ENCODE measurements around the gene NEK6.

The NEK6 gene

DNA sequence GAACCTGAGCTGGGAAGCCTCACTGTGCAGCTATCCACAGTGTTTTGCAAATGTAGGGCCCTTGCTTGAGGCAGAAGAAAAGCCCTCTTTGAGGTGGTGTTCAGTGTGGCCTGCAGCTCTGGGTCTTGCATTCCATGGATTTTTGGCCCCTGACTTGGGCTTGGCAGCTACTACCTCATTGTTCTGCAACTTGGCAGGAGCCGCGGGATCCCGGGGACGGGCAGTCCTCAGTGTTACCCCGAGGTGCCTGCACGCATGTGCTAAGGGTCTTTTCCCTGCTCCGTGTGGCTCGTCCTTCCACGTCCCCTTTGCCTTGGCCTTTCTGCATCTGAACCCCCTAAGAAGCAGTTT is 39.8 kb downstream of the NEK6 start:
- DNase-seq = peak; percentile 97

DNA sequence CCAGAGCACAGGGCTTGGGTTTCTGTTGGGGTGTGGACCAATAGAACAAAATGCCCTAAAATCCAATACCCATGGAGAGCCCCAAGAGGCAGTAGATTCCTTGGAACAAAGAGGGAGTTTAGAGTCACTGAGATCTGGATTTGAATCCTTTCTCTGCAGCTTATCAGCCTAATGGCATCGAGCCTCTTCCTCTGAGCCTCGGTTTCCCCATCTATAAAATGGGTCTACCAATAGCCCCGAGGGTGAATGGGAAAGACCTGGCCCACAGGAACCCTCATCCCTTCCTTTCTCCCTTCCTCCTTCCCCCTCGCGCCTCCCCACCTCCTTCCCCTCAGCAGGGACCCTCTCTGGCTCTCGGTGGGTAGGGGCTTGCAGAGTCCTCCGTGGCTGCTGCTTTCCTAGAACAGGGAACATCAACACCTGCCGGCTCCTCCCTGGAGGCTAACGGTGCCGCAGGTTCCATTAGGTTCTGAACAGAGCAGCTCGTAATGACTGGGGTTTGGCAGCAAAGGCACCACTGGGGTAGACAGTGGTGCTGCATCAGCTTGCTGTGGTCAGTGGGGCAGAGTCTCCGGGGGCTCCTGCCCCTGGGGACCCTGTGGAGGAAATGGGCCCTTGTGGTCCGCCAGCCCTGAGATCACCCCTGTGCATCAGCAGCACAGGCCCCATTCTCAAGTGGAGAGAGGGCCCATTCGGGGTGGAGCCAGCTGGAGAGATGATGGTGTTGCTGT is 40.3 kb downstream of the NEK6 start:
- no peak for DNase-seq

DNA sequence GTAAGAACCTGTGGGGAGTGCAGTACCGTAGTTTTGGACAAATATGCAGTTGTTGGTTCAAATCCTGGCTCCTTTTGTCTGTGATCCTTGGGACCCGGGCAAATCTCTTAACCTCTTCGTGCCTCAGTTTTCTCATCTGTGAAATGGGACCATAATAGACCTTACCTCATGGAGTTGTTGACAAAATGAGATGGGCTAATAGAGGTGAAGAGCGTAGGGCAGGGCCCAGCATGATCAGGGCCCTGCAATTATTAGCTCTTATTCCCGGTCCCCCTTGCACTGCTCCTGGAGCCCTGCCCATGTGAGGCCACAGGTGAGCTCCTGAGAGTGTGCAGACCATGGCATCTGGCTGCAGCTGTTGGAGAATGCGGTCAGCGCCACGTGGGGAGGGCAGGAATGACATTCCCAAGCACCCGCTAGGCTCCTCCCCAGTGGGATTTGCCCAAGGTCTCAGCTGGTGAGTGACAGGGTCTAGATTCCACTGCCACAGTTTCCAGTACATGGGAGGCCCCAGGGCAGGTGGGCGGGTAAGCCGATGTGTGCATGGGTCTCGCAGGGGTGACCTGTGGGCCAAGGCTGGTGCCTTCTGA is 41.0 kb downstream of the NEK6 start:
- DNase-seq = no peak

DNA sequence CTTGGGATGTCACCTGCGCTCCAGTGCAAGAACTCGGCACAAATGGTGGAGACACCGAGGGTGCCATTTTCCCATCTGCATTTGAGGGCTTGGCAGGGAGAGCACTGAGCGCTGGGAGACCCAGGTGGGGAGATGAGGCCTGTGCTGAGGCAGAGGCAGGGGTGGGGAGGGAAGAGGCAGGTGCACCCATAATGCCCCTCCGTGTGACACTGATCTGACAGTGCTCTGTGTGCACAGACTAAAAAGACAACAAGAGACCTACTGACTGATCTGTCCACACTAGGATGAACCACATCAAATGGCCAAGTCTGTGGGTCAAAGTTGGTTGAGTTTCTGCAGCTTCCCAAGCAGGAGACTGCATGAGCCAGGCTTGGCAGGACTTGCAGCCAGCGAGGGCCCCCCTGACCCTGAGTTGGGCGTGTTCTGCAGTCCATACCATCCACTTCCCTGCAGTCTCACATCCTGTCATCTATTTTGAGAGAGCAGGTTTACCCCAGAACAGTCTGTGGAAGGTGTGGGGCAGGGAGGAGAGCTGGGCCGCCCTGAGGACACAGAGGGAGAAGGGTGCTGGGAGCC is 41.9 kb downstream of the NEK6 start:
- no peak for DNase-seq

DNA sequence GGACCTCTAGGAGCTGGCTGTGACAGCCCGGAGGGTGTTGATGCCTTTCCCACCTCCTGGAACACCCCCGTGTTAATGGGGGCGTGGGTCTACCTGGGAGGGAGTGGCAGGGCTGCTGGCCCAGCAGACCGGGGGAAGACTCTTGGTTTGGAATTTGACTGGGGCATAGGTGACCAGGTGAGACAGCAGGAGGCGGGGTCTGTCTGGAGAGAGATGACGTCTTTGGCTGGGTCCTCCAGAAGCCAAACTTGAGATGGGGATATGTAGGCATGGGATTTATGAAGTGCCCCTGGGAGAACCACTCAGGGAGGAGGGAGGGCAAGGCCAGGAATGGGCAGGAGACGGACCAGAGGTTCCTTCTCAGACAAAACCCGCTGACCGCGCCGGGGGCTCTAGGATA is 42.6 kb downstream of the NEK6 start:
- no peak for DNase-seq

DNA sequence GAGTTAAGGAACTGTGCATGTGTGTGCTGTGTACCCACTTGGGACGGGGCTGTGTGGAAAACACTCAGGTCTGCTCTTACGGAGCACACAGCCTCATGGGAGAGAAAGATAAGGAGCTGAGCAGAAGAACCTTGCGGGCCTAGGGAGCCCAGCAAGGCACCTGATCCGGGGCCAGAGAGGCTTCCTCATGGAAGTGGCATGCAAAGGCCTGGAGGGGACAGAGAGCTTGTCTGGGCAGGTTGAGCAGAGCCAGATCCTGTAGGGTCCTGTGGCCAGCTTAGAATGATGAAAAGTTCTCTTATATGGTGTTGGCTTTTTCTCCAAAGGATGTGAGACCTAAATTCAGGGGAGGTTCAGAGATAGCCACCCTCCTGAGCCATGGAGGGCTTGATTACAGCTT is 45.2 kb downstream of the NEK6 start:
- DNase-seq = no peak

DNA sequence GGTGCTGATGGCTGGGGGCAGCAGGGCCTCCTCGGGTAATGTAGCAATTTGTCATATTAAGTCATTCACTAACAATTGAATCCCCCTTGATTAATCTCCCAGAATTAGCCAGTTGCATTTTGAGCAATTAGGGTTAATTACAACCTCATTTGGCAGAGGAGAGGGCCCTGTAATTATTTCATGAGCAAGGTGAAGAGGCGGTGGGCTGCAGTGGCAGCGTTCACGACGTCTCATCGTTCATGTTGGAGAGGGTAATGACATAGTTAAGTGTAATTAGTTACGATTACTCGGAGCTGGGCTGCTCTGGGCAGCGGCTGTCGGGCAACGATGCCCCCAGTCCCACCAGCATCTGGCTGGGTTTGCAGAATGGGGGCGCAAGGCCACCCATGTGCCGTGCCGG is 46.0 kb downstream of the NEK6 start:
- DNase-seq = no peak

DNA sequence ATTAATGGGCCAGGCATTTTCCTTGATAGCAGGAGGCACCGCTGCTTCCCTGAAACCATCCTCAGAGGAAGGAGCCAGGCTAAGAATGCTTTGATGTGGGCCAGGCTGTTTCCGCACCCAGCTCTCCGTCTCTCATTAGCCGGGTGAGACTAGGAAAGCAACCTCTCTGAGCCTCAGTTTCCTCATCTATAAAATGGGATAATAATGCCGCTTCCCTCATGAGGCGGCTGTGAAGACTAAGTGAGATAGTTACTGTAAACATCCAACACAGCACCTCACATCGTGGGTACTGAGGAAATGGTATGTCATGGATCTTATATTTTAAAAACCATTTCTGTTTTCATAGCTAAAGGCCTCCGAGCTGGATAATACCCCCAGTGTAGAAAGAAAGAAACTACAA is 46.5 kb downstream of the NEK6 start:
- DNase-seq = no peak

DNA sequence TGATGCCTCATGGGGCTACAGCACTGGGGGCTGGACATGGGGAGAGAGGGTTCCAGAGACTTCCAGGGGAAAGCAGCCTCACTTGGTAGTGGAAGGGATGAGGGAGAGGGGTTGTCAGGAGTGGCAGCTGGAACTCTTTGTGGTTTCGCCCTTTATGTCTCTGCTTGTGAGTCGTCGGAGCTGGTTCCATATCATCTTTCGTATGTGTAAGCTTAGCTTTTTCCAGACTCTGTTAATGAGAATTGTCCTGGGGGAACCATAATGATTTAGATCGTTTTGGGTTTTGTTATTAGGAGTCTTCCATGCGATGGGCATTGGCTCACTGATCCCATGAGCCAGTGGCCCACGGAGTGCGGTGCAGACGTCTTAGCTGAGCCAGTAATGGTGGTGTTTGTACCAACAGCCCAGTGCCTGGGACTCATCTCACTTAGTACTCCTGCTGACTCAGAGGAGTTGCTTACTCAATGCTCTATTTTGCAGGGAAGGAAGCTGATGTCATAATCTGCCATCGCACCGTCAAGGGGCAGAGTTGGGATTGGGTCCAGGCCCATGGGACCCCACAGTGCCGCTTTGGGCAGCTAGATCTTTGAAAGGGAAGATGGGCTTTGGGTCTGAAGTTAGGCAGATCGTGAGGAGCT is 48.5 kb downstream of the NEK6 start:
- peak; percentile 86 for DNase-seq

DNA sequence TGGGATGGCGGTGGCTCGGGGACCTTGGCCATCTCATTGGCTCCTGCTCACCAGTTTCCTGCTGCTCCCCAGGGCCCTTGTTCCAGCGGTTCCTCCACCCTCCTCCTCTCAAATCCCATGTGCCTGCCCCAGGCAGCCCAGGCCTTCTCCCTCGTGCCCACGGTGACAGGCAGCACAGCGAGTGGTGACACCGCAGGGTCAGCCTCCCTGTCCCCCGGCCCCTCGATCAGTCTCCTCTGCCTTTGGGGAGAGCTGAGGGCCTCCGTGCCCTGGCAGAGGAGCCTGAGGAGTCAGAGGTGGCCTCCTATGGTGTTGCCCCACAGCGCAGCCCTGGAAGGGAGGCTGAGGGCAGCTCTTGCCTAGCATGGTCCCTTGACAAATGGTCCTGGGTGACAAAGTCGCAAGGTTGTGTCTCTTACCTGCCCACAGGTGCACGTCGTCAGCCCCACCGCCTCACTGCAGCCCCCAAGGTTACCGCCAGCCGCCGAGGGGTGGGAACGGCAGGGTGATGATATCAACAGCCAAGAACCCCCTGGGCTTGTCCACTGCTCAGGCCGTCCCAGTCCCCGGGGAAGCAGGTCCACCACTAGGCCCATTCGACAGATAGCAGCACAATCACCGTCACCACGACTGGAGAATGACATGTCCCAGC is 49.8 kb downstream of the NEK6 start:
- no peak for DNase-seq

DNA sequence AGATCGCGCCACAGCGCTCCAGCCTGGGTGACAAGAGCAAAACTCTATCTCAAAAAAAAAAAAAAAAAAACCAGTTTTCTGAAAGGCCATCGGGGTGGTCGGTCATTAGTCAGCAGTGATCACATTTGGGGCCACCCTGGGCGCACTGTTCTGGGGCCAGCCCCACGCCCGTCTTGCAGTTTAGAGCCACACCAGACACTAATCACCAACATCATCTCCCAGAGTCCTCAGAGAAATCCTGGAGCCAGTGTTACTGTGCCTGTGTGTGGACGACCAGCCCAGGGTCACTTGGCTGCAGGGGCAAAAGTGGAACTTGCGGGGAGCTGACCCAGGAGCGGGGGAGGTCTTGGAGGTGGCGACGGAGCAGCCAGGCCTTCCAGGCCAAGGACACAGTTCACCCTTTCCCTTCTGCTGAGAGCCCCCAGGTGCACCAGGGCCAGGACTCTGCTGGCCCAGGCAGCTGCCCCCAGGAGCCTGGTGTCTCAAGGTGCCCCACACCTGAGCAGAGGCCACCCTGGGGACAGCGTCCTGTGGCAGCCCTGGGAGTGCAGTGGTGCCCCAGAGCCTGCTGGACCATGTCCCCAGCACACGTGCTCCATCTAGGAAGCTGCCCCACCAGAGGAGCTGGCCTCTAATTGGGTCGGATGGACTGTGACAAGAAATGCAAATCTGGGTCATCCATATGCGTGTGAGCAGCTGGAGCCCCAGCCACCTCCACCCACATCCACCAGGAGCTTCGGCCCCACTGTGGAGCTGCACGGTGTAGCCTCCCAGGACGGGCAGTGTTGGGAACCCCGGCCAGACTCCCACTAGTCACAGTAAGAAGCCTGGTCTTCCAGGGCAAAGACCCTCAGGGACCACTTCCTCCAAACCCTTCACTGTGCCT is 51.1 kb downstream of the NEK6 start:
- no peak for DNase-seq

DNA sequence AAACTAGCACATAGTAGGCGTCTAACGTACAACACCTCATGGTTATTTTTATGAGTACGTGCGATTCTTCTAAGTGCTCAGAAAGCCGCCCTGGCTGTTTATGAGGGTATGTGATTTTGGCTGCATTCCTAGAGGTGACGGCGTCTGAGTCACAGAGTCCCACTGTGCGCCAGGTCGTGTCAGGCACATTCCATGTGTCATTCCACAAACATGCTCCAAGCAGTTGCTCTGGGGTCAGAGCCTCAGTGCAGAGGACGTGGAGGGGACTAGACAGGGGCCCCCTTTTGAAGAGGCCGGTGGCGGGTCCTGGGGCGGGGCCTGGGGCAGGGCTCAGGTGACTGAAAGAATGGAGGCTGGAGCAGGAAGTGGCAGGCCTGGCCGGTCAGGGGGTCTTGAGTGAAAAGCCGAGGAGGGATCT is 51.9 kb downstream of the NEK6 start:
- peak; percentile 97 for DNase-seq

DNA sequence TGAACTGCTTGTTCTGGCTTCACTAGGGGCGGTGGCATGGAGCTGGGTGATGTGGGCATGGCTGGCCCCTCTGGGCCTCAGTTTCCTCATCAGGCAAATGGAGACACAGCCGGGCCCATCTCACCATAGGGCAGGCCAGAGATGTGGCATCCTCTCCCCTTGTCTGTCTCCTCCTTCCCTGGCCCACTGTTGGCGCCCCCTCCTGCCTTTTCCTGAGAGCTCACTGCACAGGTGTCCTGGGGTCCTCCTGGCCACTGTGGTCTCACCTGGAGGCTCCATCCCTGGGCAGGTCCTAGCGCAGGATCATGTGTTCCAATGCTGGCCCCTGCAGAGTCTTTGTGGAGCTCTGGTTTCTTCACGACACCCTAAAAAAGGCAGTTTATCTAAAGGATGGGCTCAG is 53.5 kb downstream of the NEK6 start:
- no peak for DNase-seq

DNA sequence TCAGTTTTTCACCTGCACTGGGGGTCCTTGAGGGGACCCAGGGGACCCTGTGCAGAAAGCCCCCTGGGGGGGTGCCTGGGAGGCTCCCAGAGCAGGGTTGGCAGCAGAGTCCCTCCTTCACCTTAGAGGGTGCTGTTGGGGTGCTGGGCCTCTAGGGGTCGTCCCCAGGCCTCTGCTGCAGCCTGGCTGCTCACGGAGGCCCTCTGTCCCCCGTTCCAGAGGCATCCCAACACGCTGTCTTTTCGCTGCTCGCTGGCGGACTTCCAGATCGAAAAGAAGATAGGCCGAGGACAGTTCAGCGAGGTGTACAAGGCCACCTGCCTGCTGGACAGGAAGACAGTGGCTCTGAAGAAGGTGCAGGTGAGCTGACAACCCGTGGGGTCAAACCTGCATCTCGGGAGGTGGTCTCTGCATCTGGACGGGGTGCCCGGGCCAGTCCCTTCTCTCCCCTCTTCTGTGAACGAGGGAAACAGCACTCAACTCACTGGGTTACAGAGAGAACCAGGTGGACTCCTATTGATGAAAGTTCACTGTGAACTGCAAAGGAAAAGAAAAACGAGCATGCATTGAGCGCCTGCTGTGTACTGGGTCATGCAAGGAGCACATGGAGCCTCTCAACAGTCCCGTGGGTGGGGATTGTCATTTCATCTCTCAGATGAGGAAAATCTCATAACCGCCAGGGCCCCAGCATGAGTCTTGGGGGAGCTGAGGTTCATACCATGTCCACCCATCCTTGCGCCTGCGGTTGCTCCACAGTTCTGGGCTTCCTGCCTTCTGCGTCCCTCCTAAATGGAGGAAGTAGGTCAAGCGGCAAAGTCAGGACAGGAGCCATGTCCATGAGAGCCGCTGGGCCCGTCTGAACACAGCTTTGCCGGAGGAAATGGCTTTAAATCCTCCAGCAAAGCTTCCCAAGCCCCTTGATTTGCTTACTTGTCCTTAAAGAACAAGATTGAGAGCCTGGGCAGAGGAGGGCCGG is 54.8 kb downstream of the NEK6 start:
- DNase-seq = no peak

DNA sequence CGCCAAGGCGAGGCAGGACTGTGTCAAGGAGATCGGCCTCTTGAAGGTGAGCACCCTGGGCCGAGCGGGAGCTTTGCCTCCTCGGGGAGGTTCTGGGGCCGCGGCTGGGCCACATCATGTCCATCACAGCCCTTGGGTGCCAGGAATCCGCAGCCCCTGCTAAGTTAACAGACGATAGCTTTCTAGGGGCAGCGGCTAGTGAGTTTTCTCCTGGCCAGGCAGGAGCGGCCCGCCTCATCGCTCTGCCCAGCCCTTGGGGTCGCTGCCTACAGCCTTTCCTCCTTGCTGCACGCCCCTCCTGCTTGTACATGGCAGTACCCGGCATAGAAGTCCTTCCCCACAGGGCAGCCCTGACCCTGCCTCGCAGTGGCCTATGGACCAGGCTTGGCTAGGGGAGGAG is 56.2 kb downstream of the NEK6 start:
- DNase-seq = no peak

DNA sequence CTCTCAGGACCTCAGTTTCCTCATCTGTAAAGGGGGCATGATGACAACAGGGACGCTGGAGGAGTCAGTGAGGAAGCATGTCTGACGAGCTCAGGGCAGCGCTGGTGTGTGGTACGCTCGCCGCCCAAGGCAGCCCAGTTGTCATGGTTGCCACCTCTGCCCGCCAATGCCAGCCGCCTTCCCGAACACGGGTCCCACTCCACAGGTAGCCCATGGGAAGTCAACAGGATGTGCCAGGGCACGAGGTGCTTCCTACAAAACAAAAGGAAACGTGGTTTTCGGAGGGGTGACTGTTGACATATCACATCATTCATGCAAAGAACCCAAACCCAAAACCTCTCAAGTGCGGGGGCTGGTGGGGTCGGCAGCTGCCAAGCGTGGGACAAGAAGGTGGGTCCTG is 58.1 kb downstream of the NEK6 start:
- no peak for DNase-seq

DNA sequence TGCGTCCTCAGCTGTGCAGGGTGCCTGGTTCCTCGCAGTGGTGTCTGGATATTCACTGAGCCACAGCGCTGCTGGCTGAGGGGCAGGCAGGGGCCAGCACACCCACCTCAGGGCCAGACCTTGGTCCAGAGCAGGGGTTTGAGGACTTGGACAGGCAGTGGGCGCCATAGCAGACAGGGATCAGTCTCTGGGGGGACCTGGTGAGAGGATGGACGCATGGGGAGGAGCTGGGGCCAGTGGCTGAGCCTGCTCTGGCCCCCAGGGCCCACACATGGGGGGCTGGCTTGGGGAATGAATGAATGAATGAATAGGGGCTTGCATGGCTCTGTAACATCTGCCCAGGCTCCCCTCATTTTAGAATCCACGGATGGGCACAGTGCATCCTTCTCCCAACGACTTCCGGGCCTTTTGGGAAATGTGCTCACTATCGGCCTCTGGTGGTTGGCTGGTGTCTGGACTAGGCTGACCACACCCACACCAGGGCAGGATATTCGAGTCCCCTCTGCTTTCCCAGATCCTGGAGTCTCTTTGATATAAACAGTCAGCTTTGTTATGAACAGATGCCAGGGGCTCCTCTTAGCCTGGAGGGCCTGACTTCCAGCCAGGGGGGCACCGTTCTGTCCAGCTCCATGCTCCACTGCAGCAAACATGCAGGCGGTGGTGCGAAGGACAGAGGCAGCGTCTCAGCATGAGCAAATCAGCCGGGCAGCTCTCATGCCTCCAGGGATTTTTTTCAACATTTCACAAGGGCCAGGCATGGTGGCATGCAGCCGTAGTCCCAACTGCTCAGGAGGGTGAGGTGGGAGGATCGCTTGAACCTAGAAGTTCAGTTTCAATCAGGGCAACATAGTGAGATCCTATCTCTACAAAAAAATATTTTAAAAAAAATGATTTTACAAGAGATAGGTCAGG is 62.6 kb downstream of the NEK6 start:
- peak; percentile 74 for DNase-seq

DNA sequence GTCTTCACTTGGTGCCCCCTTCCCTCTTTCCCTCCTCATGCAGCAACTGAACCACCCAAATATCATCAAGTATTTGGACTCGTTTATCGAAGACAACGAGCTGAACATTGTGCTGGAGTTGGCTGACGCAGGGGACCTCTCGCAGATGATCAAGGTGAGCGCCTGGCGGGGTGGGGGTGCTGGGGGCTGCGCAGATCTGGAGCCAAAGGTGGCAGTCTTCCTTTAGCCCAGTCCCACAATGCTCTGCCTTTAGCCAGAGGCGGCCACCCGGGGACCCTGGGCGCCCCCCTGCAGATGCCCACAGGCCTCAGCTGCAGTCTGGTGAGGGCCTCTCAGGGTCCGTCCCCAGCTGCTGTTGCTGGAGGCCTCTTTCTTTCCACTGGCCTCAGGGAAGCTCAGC is 63.7 kb downstream of the NEK6 start:
- DNase-seq = no peak

DNA sequence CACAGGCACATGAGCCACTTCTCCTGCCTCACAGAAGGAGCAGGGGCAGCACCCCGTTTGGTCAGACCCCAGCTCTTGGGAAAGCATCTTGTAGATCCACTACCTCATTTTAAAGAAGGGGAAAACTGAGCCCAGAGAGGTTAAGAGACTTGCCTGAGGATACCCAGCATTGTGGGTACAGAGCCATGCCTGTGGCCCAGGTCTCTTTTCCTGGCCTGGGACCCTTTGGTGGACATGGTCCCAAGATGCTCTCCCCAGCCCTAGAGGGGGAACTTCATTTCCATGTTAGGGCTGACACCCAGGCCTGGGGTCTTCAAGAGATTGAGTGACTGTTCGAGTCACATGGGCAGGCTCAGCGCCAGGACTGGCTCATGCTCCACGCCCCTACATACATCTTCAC is 64.2 kb downstream of the NEK6 start:
- DNase-seq = no peak

Measured in fibroblast of skin of scalp (primary cell).